ENCODE measurements around the gene CYP4F22. TPM values are rescaled to one million over a fixed set of nuclear protein-coding genes. Genes with fewer than 3 reads are reported as not detected.

CYP4F22 gene
- total and polyA plus RNA-seq, 9 of the 15 experiments (the other 6 are each of a cell fraction or from before 2014, with no cell fraction given): not detected

GRCh38 chr19:15525291-15525690 lies 17.0 kb downstream of the CYP4F22 start:
- Histone ChIP-seq H3K4me3 (no peak overlapping the region), H4K20me1 (replicated peaks; ENCODE audit: control insufficient read depth, insufficient read depth, low read length) (no peaks in the 10 kb centered on the region), H3K9me1 (ENCODE audit: control insufficient read depth, insufficient read depth, low read length) (no peaks in the 10 kb centered on the region), H3K9ac (ENCODE audit: insufficient read depth in 1 of 2, low read depth in 2 of 2, low read length in 2 of 2) (no peak overlapping the region), H3K9me3 (replicated peaks; ENCODE audit: control insufficient read depth, insufficient read depth, low read depth, low read length) (no peaks in the 10 kb centered on the region), H3K27ac (ENCODE audit: extremely low read depth, low read depth, low read length) (no peak overlapping the region), H2AFZ (ENCODE audit: low read depth, low read length) (no peak overlapping the region), H3K4me1 (replicated peaks in 1 of 2; ENCODE audit: control insufficient read depth in 2 of 2, insufficient read depth in 2 of 2, low read length in 2 of 2) (no peaks in the 10 kb centered on the region; a peak in 1 of 5 replicates), H3K4me2 (ENCODE audit: insufficient read depth, low read length) (no peak overlapping the region), H3K36me3 (ENCODE audit: control insufficient read depth, insufficient read depth, low read length) (no peaks in the 10 kb centered on the region), H3K27me3 (ENCODE audit: control insufficient read depth in 2 of 2, insufficient read depth in 2 of 2, low read length in 2 of 2) (peaks cover 0 to 16% of the 10 kb centered on the region in 2 experiments; a peak in 2 of 5 replicates), H3K79me2 (ENCODE audit: control insufficient read depth, insufficient read depth, low read length) (no peaks in the 10 kb centered on the region)
- 8% methylated on average over 15 of the region's 15 CpGs for WGBS (ENCODE audit: insufficient coverage, low coverage, missing lambda C conversion rate)
- ChIA-PET CTCF (ENCODE audit: low intra/inter-chr PET ratio) (no interaction called here), POLR2A (interaction anchor here (0.6 to 1.0 kb wide), 2 partner anchors 12 to 26 kb away, joined by 3 to 4 read pairs; no protein-coding TSS in a partner anchor)
- no TSS peak for BruUV-seq (replicated peaks)
- in situ Hi-C loops (cut with MboI): no loop called here
- DNase-seq (ENCODE audit: extremely low read depth in 1 of 4, low spot score in 3 of 4): no peak
- intact Hi-C loops (cut with micrococcal nuclease): no loop called here
- no peak for FAIRE-seq
- TF ChIP-seq, protein P1, sequence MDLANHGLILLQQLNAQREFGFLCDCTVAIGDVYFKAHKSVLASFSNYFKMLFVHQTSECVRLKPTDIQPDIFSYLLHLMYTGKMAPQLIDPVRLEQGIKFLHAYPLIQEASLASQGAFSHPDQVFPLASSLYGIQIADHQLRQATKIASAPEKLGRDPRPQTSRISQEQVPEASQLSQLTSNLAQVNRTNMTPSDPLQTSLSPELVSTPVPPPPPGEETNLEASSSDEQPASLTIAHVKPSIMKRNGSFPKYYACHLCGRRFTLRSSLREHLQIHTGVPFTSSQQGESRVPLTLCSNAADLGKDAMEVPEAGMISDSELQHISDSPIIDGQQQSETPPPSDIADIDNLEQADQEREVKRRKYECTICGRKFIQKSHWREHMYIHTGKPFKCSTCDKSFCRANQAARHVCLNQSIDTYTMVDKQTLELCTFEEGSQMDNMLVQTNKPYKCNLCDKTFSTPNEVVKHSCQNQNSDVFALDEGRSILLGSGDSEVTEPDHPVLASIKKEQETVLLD (IDR thresholded peaks at IDR 0.05): no peak
- TF ChIP-seq L3MBTL2 (IDR thresholded peaks at IDR 0.05): no peak
- TF ChIP-seq HDAC6 (IDR thresholded peaks at IDR 0.05; ENCODE audit: low read depth, low read length): no peak
- TF ChIP-seq CCAR2 (IDR thresholded peaks at IDR 0.05; ENCODE audit: low read depth, low read length): no peak
- TF ChIP-seq ZNF589 (CRISPR knock-in tag; IDR thresholded peaks at IDR 0.05; ENCODE audit: low read depth): no peak
- no peak for TF ChIP-seq ASH1L (IDR thresholded peaks at IDR 0.05; ENCODE audit: borderline replicate concordance, low read depth, partially characterized antibody)
- ATAC-seq: no peak

All from K562 (cell line).